ENCODE results near the gene TMC8.
"Not testable (repeated sequence)": the region's sequence is repeated elsewhere in the genome, so short reads cannot be mapped to it uniquely, and the experiment has no call there.

Gene TMC8

DNA sequence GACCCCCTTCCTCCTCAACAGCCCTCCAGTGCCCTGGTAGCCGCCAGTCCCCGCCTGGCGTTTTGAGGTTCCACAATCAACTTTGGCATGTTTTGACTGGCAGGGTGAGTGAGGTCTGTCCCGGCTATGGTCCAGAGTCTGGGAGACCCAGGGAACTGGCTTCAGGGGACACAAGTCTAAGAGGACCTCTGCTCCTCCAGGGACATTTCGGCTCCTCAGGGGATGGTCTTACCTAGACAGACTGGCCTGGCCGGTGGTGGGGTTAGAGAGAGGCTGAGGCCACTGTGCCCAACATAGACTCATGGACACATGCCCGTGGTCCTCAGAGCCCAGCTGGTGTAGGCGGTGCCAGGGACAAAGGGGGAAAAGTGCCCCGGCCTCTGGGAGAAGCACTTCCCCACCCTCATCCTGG is 2.2 kb downstream of the TMC8 start:
- DNase-seq (ENCODE audit: low read depth): no peak
- no peak overlapping the region for H3K4me3 ChIP-seq (ENCODE audit: low read depth, low read length)

DNA sequence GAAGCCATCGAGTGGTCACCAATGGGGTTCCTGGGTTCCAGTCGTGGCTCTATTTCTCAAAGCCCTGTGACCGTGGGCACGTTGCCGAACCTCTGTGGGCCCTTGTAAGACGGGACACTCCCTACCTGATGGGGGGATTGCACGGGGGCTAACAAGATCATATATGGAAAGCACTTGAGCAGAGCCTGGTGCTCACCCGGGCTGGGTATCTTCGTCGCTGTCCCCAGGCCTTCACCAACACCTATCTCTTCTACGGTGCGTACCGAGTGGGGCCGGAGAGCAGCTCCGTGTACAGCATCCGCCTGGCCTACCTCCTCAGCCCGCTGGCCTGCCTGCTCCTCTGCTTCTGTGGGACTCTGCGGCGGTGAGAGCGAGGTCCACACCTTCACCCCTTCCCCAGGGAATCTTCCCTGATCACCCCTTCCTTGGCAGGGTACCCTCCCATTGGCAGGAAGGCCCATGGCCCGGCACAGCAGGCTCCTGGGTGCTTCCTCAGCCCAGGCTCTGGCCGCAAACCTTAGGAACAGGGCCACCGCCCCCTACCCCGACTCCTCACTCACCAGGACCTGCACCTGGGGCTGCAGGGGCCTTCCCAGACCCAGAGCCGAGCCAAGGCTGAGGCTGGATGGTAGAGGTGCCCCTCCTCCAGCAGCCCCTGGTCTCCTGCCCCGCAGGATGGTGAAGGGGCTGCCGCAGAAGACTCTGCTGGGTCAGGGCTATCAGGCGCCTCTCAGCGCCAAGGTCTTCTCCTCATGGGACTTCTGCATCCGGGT is 2.8 kb downstream of the TMC8 start:
- no peak overlapping the region for H3K4me3 ChIP-seq (ENCODE audit: low read depth, low read length)

DNA sequence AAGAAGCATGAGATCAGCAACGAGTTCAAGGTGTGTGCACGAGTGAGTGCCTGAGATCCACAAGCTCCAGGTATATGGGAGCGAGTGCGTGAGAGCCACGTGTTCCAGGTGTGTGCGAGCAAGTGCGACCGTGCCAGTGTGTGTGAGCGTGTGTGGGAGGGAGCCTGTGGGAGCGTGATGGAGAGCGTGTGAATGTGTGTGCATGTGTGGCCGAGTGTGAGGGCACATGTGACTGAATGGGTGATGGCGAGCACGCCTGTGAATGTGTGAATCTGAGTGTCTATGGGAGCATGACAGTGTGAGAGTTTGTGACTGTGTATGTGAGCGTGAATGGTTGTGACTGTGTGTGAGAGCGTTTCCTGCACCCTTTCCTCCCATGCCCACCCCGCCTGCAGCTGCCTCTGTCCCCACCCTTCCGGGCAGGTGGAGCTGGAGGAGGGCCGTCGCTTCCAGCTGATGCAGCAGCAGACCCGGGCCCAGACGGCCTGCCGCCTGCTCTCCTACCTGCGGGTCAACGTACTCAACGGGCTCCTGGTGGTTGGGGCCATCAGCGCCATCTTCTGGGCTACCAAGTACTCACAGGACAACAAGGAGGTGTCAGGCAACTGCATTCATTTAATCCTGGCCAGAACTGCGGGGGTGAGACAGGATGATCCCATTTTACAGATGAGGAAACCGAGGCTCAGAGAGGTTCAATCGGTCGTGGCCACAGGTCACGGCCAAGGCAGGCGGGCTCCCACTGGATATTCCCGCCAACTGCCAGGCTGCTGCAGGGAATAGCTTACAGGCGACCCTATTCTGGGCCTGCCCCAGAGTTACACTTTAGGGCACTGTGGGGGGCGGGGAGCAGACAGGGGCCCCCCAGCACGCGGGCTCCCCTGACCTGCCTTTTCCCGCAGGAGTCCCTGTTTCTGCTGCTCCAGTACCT is 3.7 kb downstream of the TMC8 start:
- DNase-seq (ENCODE audit: low read depth): no peak

More for the DNA sequence above, 2.8 kb downstream of the TMC8 start:
- DNase-seq (ENCODE audit: low read depth): no peak

DNA sequence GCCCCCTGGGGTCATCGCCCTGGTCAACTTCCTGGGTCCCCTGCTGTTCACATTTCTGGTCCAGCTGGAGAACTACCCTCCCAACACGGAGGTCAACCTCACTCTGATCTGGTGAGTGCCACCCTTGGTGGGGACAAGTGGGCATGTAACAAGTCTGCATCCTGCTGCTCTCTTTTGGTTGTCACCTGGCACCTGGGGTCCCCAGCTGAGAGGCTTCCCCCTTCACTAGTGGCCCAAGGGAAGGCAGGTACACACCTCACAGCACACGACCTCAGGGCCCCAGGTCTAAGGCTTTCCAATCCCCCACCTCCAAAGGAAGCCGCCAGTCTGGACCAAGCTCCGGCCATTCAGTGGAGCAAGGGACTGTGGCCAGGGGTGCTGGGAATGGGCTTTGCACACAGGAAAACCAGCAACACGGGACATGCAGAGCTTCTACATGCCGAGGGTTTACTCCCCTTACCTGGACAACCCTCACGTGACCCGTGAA is 4.4 kb downstream of the TMC8 start:
- no peak overlapping the region for H3K4me3 ChIP-seq (ENCODE audit: low read depth, low read length)
- DNase-seq (ENCODE audit: low read depth): no peak

More for the DNA sequence above, 3.7 kb downstream of the TMC8 start:
- no peak overlapping the region for H3K4me3 ChIP-seq (ENCODE audit: low read depth, low read length)

DNA sequence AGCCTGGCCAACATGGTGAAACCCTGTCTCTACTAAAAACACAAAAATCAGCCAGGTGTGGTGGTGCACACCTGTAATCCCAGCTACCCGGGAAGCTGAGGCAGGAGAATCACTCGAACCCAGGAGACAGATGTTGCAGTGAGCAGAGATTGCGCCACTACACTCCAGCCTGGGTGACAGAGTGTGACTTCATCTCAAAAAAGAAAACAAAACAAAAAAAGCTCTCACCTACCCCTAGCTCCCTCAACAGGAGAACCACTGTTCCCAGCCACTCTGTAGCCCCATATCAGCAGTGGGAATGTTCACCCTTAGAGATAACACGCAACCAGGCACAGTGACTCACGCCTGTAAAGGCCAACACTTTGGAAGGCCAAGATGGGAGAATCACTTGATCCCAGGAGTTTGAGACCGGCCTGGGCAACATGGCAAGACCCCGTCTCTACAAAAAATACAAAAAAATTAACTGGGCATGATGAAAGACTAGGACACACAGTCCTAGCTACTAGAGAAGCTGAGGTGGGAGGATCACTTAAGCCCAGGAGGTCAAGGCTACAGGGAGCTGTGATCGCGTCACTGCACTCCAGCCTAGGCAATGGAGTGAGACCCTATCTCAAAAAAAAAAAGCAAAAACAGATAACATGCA is 5.4 kb downstream of the TMC8 start:
- DNase-seq (ENCODE audit: low read depth): no peak
- no peak overlapping the region for H3K4me3 ChIP-seq (ENCODE audit: low read depth, low read length)

DNA sequence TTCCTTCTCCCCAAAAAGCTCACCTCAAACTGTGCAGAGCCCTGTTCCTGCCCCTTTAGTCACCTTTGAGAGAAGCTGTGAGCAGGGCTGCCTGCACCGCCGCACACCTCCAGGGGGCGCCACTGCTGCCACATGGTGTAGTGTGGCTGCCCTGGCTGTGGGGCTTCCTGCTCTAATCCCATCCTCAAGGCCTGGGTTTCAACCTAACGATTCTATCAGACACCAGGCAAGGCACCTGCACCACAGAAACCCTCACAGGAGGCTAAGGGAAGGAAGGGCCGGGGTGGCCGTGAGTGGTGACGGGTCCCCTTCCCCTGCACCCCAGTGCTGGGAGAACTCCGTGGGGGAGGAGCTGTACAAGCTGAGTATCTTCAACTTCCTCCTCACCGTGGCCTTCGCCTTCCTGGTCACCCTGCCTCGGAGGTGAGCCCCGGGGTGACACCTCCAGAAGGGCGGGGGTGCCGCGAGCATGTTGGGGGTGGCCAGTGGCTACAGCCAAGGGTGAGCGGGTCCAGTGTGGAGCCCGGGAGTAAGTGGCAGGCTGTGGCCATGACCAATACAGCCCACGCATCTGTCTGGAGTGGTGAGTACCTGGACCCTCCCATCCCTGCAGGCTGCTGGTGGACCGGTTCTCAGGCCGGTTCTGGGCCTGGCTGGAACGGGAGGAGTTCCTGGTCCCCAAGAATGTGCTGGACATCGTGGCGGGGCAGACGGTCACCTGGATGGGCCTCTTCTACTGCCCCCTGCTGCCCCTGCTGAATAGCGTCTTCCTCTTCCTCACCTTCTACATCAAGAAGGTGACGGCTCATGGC is 7.0 kb downstream of the TMC8 start:
- no peak for DNase-seq (ENCODE audit: low read depth)
- no peak overlapping the region for H3K4me3 ChIP-seq (ENCODE audit: low read depth, low read length)

DNA sequence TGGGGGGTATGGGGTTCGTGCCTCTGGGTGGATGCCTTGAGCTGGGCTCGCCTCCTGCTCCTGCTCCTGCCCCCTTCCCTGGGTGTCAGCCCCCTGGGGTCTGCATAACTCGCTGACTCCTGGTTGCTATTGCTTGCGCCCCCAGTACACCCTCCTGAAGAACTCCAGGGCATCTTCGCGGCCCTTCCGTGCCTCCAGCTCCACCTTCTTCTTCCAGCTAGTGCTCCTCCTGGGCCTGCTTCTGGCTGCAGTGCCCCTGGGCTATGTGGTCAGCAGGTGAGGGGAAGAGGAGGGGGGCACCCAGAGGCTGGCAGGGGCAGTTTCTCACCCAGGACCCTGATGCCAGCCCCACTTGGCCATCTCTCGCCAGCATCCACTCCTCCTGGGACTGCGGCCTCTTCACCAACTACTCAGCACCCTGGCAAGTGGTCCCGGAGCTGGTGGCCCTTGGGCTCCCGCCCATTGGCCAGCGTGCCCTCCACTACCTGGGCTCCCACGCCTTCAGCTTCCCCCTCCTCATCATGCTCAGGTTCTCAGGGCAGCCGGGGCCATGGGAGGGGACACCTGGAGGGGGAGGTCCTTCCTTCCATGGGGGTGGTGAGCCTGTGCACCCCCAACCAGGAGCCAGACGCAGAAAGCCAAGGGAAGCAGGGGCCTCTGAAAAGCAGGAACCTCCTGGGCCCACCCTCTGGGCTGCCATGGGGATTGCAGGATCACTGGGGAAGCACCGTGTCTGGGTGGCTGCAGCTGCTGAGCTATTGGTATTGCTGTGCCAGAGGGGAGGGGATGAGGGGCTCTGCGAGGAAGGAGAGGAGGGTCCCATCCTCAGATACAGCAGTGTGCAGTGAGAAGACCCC is 7.9 kb downstream of the TMC8 start:
- H3K4me3 ChIP-seq (ENCODE audit: low read depth, low read length): no peak overlapping the region
- DNase-seq (ENCODE audit: low read depth): no peak

DNA sequence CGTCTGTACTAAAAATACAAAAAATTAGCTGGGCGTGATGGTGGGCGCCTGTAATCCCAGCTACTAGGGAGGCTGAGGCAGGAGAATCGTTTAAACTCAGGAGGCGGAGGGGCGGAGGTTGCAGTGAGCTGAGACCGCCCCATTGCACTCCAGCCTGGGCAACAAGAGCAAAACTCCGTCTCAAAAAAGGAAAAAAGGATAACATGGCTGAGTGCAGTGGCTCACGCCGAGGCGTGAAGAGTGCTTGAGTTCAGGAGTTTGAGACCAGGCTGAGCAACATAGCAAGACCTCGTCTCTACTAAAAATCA is 9.2 kb downstream of the TMC8 start:
- not testable (repeated sequence) for DNase-seq (ENCODE audit: low read depth); H3K4me3 ChIP-seq (ENCODE audit: low read depth, low read length)

DNA sequence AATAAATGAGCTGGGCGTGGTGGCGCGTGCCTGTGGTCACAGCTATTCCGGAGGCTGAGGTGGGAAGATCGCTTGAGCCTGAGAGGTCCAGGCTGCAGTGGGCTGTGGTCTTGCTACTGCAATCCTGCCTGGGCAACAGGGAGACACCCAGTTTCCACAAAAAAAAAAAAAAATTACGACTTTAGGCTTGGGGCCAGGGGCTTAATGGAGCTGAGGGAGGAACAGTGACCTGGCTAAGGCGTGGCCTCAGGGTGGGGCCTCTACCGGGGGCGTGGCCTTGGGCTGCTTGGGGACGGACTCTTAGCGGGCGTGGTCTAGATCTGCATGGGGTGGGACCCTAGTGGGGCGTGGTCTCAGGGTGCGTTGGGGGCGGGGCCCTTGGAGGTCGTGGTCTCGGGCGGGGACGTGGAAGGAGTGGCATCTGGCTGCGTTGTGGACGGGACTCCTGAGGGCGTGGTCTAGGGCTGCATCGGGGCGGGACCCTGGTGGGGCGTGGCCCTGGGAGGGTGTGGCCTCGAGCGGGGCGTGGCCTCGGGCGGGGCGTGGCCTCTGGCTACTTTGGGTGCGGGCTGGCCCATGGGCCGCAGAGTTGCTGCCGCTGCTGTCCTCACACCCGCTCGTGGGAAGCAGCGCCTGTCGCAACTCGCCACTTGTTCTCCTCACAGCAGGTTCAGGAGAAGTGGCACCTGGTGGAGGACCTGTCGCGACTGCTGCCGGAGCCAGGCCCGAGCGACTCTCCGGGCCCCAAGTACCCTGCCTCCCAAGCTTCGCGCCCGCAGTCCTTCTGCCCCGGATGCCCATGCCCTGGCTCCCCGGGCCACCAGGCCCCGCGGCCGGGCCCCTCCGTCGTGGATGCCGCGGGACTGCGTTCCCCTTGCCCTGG is 9.8 kb downstream of the TMC8 start:
- DNase-seq (ENCODE audit: low read depth): no peak
- H3K4me3 ChIP-seq (ENCODE audit: low read depth, low read length): no peak overlapping the region

DNA sequence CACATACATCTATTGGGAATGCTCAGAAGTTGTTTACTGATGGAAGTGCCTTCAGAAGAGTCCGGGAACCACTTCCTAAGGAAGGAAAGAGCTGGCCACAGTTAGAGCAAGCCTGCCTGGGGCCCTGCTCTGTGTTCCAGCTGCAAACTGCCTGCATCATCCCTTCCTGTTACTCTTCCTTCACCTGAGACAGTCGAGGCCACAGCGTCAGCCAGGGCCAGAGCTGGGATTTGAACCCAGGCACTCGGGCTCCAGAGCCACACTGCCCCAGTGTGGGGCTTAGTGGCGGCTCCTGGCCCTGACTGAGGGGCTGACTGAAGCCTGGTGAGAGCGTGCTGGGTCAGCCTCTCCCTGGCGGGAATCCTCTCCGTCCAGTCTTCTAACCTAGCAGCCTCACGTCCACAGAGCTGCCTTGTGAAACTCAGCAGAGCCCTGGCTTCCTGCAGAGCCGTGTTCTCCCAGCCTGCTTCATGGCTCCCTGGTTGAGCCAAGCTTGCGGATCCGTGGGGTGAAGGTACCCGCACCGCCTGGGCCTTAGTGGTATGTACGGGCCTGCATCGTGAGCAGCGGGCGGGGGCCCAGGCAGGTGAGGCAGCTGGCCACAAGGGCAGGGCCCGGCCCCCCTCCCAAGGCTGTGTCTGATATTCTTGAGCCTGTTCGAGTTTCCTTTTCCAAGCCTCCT is 11.0 kb downstream of the TMC8 start:
- H3K4me3 ChIP-seq (ENCODE audit: low read depth, low read length): no peak overlapping the region
- no peak for DNase-seq (ENCODE audit: low read depth)

DNA sequence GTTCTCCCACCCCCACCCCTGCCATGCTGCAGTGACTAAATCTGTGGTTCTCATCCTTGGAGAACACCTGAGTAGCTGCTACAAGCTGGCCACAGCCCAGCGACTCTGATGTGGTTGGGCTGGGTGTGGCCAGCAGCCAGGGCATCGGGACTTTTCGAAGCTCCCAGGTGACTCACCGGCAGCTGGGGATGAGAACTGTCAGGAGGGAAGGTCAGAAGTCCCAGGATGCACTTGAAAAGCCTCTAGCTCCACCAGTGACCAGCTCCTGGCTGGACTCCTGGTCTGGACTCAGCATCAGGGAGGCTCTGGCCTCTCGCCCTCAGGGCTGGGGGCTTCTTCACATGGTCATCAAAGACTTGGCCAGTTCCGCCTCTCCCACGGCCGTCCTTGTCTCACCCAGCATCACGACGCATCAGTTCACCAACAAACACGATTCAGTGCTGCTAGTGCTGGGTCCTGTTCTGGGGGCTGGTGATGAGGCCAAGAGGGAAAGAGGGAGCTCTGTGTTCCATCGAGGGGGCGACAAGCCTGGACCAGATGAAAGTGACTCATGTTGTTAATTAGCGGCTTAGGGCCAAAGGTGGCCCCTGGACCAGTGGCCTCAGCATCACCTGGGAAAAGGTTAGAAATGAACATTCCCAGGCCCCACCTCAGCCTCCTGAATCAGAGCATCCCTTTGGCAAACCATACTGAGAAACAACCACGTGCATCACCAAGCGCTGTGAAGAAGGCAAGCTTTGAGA is 11.7 kb downstream of the TMC8 start:
- H3K4me3 ChIP-seq (ENCODE audit: low read depth, low read length): no peak overlapping the region
- DNase-seq (ENCODE audit: low read depth): no peak

DNA sequence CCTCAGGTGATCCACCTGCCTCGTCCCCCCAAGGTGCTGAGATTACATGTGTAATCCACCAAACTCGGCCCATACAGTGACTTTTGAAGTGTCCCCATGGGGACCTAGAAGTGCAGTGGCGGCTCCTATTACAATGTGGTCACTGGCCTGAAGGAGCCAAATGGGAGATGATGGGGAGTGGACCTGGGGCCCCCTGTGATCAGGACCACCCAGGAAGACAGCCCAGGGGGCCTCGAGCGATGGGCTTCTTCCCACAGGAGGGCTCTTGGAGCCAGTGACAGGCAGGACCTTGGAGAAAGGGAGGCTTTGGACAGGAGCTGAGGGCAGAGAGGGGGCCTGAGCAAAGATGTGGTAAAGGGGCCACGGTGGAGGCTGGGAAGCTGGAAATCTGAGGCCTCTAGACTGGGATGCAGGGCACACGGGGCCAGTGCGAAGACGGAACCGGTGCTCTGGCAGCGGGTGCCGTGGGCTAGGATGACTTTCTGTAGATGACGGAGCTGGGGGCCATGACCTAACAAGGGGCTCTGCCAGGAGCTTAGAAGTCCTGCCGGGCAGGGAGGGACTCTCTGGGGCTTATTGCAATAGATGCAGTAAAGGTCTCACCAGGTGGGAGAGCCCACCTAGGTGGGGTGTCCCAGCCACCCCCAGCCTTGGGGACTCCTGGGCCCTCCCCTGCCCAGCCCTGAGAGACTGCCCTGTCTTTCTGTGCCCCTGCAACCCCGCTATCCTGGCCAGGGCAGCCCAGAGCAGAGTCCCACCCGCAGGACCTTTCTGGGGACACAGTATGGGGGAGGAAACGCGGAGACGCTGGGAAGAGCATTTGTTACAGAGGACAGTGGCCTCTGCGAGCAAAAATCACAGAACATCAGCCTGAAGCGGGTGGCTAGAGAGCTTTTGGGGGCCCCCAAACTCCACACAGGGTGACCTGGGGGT is 12.9 kb downstream of the TMC8 start:
- DNase-seq (ENCODE audit: low read depth): no peak
- H3K4me3 ChIP-seq (ENCODE audit: low read depth, low read length): no peak overlapping the region

DNA sequence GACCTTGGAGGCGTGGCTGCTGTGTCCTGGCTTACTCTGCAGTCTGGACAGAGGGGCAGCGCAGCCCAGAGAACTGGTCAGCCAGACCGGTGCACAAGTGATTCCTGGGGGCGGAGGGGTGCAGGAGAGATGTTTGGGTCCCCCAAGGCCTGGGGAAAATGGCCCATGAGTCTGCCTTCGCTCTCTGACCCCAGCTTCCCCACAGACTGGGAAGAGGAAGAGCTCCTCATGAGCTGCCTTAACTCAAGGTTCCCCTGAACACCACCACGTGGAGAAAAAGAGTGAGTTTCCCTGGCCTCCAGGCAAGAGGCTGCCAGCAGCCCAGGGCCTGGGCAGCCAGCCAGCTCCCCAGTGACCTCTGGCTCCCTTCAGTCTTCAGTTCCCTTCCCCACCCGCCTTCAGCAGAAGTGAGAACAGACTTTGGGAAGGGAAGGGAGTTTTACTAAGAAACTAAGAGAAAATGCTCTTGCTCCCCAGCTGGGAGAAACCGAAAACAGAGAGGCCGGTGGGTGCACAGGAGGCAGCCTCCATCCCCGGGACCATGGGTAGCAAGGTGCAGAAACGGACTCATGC is 13.7 kb downstream of the TMC8 start:
- no peak overlapping the region for H3K4me3 ChIP-seq (ENCODE audit: low read depth, low read length)
- peak; percentile 72 for DNase-seq (ENCODE audit: low read depth)

DNA sequence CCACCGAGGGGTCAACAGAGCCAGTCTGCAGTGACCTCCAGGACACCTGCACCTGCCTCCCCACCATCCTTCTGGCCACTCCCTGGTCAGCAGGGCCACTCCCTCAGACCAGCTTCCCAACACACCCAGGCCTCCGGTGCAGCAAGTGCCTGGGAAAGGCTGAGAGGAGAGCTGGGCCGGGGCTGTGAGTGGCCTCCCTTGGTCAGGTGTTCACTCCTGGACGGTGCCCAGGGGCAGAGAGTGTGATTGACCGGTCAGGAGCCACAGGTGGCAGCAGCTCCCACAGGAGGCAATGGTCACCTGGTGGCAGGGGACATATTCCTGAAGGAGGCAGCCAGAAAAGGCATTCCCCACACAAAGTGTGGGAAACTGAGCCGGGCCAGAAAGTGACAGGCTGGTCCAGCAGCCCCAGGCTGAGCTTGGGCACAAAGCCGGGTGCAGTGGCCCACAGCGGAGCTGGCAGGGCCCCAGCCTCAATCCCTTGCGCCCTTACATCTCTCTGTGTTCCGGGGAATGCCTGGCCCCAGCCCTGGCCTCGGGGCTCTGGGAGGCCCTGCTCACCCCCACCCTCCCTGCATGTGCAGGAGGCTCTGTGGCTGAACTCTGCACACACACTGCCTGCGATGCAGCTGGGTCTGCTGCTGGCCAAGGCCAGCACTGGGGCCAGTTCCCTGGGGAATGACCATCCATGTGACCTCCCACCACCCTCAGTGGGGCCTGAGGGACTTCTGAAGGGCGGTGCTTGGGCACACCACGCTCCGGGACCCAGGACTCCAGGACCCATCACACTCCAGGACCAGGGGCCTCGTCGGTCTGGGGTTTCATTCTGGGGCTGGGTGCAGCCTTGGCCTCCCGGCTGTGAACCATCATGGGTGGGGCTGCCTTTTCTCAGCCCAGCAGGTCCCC is 14.4 kb downstream of the TMC8 start:
- no peak overlapping the region for H3K4me3 ChIP-seq (ENCODE audit: low read depth, low read length)
- no peak for DNase-seq (ENCODE audit: low read depth)

Data from skeletal muscle cell (primary cell).